Putamen (tissue), 1 donor: ENCODE results near the gene BOC.
A peak's percentile ranks its signal among the peaks of the same experiment; 100 is the strongest.

Source experiments
- DNase-seq: peaks from one replicate; pipeline ENCODE4 v3.0.0-alpha.2; 2016; ENCODE audit warnings: low spot score

Gene BOC

DNA sequence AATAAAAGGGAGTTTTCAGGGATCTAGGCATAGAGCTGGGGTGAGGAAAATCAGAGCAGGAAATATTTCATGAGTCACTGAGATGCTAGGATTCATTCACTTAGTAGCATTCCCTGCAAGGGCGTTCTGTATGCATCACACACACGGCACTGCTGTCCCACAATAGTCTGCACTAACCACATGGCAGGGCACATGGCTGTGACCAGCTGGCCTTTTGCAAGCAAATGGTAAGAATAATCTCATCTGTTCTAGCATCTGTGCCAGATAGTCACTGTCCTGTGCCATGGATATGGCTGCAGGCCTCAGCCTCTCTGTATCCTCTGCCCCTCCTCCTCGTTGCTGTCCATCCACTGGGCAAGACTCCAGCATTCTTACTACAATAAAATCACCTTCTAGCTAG, 37.8 kb downstream of the BOC start:
- DNase-seq: no peak

DNA sequence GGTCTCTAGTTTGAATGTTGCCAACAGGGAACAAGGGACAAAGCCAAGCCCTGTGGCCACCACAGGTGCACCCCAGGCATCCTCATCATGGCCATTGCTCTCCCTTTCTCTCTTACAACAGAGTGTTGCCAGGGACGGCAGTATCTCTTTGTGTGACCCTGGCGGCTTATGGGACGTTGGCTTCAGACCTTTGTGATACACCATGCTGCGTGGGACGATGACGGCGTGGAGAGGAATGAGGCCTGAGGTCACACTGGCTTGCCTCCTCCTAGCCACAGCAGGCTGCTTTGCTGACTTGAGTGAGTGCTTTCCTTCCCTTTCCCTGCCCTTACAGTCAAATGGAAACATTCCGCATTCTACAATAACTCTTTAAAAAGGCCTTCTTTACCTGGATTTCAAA, 38.2 kb downstream of the BOC start:
- DNase-seq: no peak

DNA sequence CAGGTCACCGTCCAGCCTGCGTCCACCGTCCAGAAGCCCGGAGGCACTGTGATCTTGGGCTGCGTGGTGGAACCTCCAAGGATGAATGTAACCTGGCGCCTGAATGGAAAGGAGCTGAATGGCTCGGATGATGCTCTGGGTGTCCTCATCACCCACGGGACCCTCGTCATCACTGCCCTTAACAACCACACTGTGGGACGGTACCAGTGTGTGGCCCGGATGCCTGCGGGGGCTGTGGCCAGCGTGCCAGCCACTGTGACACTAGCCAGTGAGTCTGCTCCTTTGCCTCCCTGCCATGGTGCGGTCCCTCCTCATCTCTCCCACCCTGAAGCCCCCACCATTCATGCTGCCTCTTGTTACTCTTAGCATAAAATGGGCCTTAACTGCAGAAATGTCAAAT, 39.2 kb downstream of the BOC start:
- no peak for DNase-seq

DNA sequence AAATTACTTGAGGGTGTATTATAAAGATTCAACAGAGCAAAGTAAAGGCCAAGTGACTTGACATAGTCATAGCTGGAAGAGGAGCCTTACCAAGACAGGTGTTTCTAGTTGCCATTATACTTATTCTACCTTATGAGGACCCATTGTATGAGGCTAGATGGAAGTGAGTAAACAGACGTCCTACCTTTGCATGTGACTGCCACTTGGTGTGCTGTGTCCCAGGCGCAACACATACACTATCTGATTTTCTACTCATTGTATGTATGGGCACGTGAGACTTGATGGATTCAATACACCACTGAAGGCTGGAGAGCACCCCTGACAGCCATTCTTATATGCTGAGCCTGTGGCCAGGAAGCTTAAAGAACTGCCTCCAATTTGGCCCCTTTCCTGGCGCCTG, 40.5 kb downstream of the BOC start:
- DNase-seq: no peak

DNA sequence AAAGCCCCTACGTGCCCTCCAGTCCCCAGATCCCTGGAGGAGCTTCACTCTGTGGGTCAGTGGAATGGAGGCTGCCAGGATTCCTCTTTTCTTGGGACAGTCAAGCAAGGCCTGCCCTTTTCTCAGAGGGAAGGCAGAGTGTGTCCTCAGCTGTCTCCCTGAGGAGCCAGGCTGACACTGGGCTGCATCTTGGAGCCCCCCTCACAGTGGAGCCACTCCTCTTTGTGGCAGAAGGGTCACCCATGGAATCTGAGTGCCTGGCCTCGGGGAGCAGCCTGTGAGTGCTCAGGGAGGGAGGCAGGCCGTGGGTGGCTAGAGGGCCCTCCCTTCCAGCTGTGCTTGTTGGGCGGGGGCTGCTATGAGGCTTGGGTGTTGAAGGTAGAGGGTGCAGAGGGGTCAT, 41.2 kb downstream of the BOC start:
- DNase-seq: no peak

DNA sequence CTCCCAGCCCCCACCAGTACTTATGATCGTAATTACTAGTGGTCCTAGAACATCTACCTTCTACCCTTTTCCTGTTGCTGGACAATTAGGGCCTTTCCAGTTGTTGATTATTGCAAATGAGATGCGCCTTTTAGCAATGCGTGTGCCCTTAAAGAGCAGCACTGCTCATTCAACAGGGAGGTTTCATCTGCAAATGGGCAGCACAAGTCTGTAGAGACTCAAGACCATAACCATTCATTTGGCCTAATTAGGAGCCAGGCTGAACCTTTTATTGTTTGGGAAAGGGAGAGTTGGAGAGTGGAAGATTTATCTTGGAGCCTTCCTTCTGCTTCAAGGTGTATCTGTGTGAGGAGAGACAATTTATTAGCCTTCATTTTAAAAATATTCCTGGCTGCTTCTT, 42.3 kb downstream of the BOC start:
- no peak for DNase-seq

DNA sequence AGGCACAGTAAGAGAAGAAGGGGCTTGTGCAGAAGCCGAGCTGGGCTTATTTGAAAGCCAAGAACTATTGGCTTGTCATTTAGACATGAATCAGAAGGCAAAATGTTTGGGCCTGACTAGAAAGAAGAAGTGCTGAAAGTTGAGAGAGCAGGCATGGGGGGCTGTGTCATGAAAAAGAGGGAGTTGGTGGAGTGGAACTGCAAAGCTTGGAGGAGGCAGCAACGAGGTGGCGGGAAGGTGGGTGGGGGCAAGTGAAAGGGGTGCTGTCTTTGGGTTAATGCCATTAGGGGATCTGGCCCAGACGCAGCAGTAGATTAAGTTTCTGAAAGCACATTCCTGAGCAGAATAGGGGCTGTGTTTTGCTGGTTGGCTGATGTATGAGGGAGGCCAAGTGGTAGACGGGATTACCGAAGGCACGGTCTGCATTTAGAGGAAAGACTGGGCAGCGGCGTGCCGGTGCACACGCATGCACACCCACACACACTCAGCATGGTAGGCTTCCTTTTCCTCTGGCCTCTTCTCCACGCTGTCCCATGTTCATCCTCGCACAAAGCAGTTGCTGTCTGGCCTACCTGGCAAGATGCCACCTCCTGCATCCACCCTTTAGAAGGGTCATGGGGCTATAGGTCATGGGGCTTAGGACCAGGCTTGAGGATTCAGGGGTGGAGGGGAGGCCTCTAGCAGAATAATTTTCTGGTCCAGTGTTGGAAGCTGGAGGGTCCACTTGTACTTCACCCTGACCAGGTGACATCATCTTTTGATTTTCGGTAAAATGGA, 43.0 kb downstream of the BOC start:
- peak; percentile 23 for DNase-seq

DNA sequence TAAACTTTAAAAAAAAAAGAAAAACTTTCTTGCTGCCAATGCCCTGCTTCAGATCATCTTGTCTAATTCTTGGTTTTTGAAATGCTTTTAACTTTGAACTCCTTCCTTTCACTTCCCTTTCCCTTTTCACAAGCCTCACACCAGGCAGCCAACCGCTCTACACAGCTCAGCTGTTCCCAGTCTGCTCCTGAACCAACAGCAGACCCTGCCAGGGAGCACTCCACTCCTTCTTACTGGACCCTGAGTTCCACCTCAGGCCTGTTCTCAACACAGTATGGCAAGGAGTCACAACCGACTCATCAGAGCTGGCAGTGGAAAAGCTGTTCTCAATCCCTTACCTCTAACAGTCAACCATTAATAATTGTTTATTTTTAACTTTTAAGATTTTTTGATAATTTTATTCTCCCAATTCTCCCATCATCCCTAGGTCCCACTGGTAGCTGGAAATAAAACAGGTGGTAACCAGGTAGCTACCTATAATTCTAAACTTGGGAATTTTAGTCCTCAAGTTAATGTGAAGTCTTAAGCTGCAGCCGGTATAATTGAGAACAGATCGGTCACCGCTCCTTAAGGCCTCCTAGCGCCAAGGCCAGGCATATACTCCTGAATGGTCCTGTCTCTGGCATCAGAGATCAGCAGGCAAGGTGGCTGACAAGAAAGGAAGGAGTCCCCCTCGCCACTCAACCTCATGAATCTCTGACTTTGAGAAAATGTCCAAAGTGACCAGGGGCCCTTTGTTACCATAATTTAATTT, 43.9 kb downstream of the BOC start:
- DNase-seq: no peak

DNA sequence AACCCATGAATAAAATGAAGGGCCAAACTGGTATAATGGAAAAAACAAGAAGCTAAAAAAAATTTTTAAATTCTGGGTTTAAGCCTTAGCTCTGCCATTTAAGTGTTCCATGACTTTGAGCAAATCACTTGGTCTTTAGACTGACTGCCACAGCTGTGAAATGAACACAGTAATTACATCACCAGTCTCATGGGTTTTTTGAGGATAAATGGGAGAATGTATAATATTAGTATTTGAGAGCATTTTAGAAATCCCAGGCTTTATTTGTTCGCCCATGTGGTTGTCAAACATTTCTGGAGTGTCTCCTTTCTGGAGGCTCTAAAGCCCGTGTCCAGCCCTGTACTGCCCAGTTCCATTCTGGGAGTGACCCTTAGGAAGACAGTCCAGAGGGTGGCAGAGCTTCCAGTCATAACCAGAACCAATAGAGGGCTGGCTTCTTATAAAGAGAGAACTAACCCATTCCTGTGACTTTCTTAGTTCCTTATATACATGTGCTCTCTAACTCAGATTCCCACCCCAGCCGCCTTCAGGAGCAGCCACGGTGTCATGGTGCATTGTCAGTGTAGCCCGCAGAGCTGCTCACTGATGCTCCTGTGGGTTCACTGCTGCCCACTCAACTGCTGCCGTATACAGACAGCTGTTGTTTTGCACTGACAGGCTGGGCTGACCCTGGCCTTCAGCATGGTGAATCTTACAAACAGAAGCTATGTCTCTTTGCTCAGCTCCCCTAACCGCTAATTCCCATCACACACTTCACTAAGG, 44.7 kb downstream of the BOC start:
- DNase-seq: no peak

DNA sequence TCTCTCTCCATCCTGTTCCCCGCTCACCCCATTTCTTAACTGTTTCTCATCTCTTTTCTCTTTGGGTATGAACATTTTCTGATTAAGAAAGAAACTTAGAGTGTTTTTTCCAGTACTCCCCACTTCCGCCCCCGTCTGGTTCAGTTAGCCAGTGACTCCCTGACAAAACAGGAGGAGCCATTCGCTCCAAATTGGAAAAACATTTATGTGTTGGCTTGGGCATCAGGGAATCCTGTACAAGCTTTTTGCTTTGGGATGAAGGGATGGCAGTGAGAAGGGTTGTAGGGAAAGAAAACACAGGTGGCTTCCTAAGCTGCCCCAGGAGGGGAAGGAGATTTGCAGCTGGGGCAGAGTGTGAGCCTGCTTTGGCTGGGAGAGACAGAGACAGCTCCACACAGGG, 47.0 kb downstream of the BOC start:
- DNase-seq: no peak

DNA sequence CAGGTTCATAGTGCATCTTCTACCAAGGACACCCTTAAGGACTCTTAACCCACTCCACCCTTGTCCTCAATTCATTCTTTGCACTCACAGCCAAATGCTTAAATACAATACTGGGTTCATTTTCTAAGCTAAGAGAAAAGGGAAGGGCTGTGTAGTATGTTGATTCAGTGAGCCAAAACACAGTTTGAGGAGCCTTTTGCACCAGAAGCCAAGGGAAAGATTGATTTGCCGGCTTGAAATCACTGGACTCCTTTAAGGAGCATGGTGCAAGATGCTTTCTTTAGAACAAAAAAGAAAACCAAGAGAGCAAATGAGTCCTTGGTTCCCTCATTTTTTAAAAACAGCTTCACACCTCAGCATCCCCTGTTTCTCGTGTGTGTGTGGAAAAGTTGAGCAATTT, 47.8 kb downstream of the BOC start:
- no peak for DNase-seq

DNA sequence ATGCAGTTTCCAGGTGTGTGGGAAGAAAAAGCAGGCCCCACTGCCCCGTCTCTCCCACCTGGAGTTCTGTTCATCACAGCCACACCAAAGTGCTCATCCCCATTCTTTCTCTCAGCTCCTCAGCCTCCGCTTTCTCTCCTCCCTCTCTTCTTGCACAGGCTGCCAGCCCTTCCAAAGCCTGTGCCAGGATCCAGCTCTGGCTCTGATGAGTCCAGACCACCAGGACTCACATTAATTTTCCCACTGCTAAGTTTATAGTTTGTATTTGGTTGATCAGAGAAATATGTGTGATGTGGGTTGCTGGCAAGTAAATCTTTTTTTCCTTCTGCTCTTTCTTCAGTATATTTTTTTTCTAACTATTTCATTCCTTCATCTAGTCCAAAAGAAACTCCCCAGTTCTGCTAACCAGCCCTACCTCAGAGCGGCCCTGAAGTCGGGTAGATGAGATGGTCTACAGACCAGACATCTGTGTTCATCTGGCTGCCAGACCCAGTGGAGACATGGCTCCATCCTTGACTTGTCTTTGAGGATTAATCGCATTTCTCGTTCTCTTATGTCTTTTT, 49.8 kb downstream of the BOC start:
- no peak for DNase-seq

DNA sequence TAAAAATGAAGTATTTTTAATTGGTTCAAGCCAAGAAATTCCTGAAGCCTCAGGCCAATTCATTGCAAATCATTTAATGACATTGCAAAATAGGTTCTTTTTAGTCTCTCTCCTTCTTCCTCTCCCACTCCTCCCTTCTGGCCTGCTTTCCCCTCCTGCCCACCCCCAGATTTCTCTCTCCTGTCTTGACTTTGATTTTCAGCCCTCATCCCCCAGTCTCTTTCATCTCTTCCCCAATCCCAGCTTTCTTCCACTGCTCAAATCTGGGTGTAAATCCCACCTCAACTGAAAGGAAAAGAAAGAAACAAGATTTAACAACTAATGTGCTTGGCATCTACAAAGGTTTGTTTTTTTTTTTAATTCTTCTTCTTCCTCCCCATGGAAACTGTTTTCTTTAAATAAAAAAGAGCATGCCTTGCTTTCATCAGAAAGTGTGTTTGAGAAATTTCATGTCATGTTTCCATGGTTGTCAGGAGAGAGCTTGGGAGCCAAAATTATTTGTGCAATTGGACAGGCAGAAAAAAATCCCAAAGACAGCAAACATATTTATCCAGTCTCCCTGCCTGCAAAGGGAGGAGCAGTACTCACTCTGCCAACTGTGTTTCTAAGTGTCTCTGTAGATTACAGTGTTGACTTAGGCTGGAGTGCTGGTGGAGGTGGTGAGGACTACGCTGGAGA, 50.4 kb downstream of the BOC start:
- DNase-seq: no peak

DNA sequence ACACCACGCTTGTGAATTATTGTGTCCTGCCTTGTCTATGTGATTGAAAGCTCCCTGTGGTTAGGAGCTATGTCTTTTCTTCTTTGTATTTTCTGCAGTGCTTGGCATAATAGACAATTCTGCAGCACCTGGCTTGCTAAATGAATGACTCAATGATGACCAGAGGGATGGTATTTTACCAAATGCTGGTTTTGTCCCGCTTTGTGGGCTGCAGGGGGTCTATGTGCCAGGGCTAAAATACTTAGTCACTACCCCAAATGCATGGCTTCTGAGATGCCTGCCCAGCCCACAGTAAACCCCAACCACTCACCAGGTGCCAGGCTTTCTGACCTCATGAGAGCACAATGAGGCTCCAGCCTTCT, 50.9 kb downstream of the BOC start:
- DNase-seq: no peak

DNA sequence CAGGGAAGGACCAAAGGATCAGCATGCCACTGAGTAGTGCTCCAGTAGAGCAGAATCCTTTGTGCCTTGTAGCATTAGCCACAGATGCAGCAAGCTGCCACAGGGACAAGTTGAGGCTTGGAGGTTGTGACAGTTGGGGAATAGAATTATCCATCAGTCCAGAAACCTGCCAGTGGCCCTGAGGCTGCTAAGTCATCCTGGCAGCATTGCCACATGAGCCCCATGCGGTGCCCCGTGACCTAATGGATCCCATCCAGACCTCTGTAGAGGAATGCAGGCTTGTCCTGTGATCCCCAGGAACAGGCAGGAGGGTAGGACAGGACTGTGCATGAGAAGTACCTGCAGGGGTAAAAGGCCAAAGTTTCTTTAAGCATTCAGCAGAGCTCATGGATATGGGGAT, 51.7 kb downstream of the BOC start:
- no peak for DNase-seq

DNA sequence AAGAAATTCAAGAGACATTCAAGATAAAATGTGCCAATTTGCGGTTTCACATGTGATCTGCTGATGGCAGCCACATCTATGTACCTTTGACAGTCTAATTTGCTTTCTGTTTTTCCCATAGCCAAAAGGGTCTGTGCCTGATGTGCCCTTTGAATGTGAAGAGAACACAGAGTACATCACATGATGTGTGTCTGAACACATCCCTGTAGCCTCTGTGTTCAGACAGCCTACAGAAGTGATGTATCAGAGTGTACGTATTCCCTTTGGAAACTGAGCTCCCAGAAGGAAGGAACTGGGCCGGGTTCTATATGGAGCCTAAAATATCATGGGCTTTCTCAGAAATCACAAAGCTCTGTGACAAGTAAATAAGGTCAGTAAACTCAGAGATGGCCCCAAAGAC, 52.4 kb downstream of the BOC start:
- no peak for DNase-seq

DNA sequence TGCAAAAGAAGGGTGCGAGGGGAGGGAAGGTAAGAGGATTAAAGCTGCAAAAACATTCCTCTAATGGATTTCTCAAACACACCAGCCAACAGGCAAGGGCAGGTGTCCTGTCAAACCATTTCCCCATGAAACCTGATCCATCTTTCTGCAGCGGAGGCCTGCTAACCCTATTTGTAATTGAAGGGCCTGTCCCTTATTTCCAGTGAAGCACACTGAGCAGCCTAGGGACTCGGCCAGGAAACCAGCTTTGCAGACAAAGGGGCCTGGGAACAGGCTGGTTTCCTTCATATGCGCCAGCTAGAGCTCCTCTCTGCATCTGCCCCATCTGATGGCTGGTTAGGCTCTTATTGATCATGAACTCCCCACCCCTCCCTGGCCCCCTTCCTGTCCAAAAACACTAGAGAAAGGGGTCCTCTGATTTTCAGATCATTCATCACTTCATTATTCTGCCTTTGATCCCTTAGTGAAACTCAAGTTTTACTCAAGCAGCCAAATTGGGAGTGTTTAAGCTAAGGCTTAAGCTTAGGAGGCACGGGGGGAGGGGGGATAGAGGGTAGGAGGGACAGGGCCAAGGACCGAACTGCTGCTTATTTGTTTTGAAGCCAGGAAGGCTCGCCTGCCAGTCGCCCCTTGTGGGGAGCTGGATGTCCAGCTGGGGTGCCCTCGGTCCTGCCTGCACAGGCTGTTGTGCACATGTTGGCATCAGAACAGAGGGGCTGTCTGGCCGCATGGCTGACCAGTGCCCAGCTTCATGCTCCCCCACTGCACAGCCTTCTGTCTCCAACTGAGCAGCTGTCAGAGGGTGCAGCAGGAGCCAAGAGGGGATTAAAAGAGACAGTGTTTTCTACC, 53.1 kb downstream of the BOC start:
- DNase-seq: peak; percentile 50

DNA sequence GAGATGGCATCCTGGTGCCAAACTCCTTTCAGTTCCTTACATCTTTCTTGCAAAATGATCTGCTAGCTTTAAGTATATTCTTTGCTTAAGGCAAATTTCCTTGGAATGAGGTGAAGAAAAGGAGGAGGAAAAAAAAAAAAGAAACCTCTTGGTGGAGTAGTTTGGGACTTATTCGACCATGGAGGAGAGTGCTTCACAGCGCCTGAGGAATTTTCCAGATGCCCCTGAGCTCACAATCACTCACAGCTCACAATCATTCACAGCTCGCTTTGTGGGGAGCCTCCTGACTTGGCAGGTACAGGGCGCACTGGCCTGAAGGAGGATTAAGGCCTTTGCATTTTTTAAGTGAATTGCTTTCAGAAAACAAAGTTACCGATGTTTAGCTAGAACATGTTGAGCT, 53.9 kb downstream of the BOC start:
- no peak for DNase-seq

DNA sequence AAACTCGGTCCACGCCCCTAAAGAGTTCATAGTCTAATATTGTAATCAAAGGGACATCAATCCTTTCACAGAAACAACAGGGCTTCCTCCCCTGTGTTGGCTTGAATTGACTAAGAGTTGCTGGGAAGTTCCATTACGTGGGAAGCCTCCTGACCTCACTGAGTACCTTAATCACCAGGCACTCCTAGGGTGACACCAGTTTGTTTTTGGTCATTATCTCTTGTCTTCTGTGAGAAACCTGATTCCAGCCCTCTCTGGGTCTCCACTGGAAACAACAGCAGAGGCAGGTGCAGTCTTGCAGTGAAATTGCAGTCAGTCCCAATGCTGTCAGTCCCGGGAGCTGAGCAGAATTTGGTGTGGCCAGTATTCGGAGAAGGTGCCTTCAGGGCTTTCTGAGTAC, 55.4 kb downstream of the BOC start:
- DNase-seq: no peak

DNA sequence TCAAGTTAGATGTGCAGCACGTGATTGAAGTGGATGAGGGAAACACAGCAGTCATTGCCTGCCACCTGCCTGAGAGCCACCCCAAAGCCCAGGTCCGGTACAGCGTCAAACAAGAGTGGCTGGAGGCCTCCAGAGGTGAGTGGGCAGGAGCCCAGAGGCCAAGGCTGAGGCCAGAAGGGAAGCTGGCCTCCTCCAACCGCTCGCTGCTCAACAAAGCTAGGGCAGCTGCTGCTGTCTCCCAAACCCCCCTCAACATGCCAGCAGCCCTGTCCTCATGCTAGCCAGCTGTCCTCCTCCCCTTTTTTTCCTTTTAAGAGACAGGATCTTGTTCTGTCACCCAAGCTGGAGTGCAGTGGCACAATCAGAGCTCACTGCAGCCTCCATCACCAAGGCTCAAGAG, 57.0 kb downstream of the BOC start:
- DNase-seq: no peak

DNA sequence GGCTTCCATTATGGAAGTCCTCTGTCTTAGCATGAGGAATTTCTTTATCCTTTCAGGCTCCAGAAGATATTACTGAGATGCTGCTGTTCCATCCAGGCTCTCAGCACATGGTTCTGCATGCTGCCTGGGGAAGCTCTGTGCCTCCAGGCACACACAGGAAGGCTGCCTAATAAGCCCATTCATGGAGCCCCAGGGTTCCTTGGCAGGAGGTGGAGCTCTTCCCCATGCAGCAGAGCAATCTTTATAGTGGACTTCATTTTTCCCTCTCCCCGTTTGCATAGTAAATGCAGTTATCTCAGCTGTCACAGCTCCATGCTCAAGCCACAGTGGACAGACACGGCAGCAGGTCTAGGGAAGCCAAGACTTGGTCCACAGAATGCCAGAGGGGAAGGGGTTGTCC, 57.6 kb downstream of the BOC start:
- DNase-seq: no peak
